HEK293 (cell line): ENCODE data around the gene LINC00632.

ENCODE experiments used
- CTCF ChIP-seq: fragments of 450-650 bp; formaldehyde crosslinking; IDR thresholded peaks from 2 replicates; pipeline ENCODE4 v1.5.1; 2016; ENCODE audit warnings: missing biosample characterization, missing genetic modification characterization
- MYNN ChIP-seq: fragments of 450-650 bp; formaldehyde crosslinking; IDR thresholded peaks from 2 replicates; pipeline ENCODE4 v1.5.1; 2016; ENCODE audit warnings: missing biosample characterization, missing genetic modification characterization, borderline replicate concordance
- SALL2 ChIP-seq: fragments of 450-650 bp; formaldehyde crosslinking; IDR thresholded peaks from 2 replicates; pipeline ENCODE4 v1.5.0; 2017; ENCODE audit warnings: missing biosample characterization, mild to moderate bottlenecking, missing genetic modification characterization, borderline replicate concordance
- ZNF121 ChIP-seq: fragments of 450-650 bp; formaldehyde crosslinking; IDR thresholded peaks from 2 replicates; pipeline ENCODE4 v1.5.1; 2016; ENCODE audit warnings: missing biosample characterization, missing genetic modification characterization
- ZNF239 ChIP-seq: fragments of 450-650 bp; formaldehyde crosslinking; IDR thresholded peaks from 2 replicates; pipeline ENCODE4 v1.5.1; 2016; ENCODE audit warnings: missing biosample characterization, missing genetic modification characterization
- ZNF274 ChIP-seq, 2 experiments: fragments of 200-500 bp in 1 of 2; fragments of 450-650 bp in 1 of 2; sonication (Bioruptor generic) in 1 of 2; formaldehyde crosslinking in 1 of 2; IDR thresholded peaks; 2 replicates each; pipeline versions ENCODE4 v1.5.1 to v1.6.1; 2014 to 2016; ENCODE audit warnings: borderline replicate concordance in 1 of 2, inconsistent platforms in 1 of 2, low read length in 1 of 2, missing biosample characterization in 1 of 2, missing genetic modification characterization in 1 of 2
- ZNF518A ChIP-seq: fragments of 450-650 bp; formaldehyde crosslinking; conservative IDR thresholded peaks from 2 replicates; pipeline ENCODE4 v1.5.1; 2016; ENCODE audit warnings: low read depth, missing biosample characterization, missing genetic modification characterization
- ZNF555 ChIP-seq: fragments of 450-650 bp; formaldehyde crosslinking; conservative IDR thresholded peaks from 2 replicates; pipeline ENCODE4 v1.5.1; 2017; ENCODE audit warnings: missing biosample characterization, mild to moderate bottlenecking, missing genetic modification characterization, inconsistent platforms
- ZNF561 ChIP-seq: fragments of 450-650 bp; IDR thresholded peaks from 2 replicates; pipeline ENCODE4 v1.5.1; 2018; ENCODE audit warnings: missing biosample characterization, missing genetic modification characterization, borderline replicate concordance
- ZNF670 ChIP-seq: fragments of 450-650 bp; formaldehyde crosslinking; IDR thresholded peaks from 2 replicates; pipeline ENCODE4 v1.5.1; 2016; ENCODE audit warnings: missing biosample characterization, missing genetic modification characterization, low read depth
- TF ChIP-seq, protein P1 (sequence below): fragments of 450-650 bp; formaldehyde crosslinking; IDR thresholded peaks from 2 replicates; pipeline ENCODE4 v1.5.1; 2016; ENCODE audit warnings: missing biosample characterization, missing genetic modification characterization
- TF ChIP-seq, protein P2 (sequence below): fragments of 450-650 bp; formaldehyde crosslinking; IDR thresholded peaks from 2 replicates; pipeline ENCODE4 v1.5.1; 2016; ENCODE audit warnings: missing biosample characterization, missing genetic modification characterization

GRCh38 chrX:140712413-140713173, 3.0 kb downstream of the LINC00632 start:
- TF ChIP-seq CTCF (tag by site-specific recombination) (no peak), ZNF670 (tag by site-specific recombination) (no peak), ZNF239 (tag by site-specific recombination) (no peak), ZNF121 (tag by site-specific recombination) (no peak), ZNF561 (tag by site-specific recombination) (no peak), MYNN (tag by site-specific recombination) (no peak), ZNF555 (tag by site-specific recombination) (no peak), ZNF518A (no peak), SALL2 (tag by site-specific recombination) (no peak), ZNF274 (IDR thresholded peaks at IDR 0.05; ENCODE audit: low read length) (no peak), ZNF274 (tag by site-specific recombination; IDR thresholded peaks at IDR 0.05; ENCODE audit: borderline replicate concordance) (no peak)
- TF ChIP-seq, protein P1, sequence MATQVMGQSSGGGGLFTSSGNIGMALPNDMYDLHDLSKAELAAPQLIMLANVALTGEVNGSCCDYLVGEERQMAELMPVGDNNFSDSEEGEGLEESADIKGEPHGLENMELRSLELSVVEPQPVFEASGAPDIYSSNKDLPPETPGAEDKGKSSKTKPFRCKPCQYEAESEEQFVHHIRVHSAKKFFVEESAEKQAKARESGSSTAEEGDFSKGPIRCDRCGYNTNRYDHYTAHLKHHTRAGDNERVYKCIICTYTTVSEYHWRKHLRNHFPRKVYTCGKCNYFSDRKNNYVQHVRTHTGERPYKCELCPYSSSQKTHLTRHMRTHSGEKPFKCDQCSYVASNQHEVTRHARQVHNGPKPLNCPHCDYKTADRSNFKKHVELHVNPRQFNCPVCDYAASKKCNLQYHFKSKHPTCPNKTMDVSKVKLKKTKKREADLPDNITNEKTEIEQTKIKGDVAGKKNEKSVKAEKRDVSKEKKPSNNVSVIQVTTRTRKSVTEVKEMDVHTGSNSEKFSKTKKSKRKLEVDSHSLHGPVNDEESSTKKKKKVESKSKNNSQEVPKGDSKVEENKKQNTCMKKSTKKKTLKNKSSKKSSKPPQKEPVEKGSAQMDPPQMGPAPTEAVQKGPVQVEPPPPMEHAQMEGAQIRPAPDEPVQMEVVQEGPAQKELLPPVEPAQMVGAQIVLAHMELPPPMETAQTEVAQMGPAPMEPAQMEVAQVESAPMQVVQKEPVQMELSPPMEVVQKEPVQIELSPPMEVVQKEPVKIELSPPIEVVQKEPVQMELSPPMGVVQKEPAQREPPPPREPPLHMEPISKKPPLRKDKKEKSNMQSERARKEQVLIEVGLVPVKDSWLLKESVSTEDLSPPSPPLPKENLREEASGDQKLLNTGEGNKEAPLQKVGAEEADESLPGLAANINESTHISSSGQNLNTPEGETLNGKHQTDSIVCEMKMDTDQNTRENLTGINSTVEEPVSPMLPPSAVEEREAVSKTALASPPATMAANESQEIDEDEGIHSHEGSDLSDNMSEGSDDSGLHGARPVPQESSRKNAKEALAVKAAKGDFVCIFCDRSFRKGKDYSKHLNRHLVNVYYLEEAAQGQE (tag by site-specific recombination), result no peak
- TF ChIP-seq, protein P2, sequence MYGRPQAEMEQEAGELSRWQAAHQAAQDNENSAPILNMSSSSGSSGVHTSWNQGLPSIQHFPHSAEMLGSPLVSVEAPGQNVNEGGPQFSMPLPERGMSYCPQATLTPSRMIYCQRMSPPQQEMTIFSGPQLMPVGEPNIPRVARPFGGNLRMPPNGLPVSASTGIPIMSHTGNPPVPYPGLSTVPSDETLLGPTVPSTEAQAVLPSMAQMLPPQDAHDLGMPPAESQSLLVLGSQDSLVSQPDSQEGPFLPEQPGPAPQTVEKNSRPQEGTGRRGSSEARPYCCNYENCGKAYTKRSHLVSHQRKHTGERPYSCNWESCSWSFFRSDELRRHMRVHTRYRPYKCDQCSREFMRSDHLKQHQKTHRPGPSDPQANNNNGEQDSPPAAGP (tag by site-specific recombination), result no peak
